GM21723 (cell line): ENCODE data around the gene DDX3X.
"Not testable (repeated sequence)": the region's sequence is repeated elsewhere in the genome, so short reads cannot be mapped to it uniquely, and the experiment has no call there.

Experiments
- ATAC-seq: cut with Tn5 transposase; IDR thresholded peaks from one replicate; pipeline ENCODE4 v1.9.1; 2021; ENCODE audit warnings: mild to moderate bottlenecking, moderate library complexity; ENCODE audit not compliant: unreplicated experiment

DDX3X gene

DNA sequence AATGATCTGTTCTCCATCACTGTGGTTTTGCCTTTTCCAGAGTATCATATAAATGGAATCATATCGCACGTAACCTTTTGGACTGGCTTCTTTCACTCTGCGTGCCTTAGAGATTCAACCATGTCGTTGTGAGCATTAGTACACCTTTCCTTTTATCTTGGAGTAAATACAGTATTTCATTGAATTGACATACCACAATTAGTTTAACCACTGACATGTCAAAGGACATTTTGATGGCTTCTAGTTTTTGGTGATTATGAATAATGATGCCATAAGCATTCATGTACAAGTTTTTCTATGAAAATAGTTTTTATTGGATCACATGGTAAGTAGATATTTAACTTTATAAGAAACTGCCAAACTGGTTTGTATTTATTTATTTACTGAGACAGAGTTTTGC is 35.2 kb downstream of the DDX3X start:
- no peak for ATAC-seq

DNA sequence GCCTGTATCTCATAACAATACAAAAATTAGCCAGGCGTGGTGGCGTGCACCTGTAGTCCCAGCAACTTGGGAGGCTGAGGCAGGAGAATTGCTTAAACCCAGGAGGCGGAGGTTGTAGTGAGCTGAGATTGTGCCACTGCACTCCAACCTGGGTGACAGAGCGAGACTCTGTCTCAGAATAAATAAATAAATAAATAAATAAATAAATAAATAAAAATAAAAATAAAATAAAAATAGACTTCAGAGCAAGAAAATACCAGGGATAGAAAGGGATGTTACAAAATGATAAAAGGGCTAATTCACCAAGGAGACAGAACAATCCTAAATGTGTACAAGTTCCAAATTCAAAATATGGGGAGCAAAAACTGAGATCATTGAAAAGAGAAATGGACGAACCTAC is 37.6 kb downstream of the DDX3X start:
- not testable (repeated sequence) for ATAC-seq

DNA sequence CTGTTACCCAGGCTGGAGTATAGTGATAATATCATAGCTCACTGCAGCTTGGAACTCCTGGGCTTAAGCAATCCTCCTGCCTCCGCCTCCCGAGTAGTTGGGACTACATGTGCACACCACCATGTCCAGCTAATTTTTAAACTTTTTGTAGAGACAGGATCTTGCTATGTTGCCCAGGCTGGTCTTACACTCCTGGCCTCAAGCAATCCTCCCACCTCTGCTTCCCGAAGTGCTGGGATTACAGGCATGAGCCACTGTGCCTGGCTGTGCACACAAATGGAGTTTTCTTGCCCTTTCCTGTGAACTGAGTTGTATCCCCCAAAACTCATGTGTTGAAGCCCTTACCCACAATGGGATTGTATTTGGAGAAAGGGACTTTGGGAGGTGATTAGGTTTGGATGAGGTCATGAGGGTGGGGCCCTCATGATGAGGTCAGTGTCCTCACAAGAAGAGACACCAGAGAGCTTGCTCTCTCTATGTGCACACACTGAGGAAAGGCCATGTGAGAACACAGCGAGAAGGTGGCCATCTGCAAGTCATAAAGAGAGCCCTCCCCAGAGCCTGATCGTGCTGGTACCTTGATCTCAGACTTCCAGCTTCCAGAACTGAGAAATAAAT is 40.1 kb downstream of the DDX3X start:
- ATAC-seq: no peak

DNA sequence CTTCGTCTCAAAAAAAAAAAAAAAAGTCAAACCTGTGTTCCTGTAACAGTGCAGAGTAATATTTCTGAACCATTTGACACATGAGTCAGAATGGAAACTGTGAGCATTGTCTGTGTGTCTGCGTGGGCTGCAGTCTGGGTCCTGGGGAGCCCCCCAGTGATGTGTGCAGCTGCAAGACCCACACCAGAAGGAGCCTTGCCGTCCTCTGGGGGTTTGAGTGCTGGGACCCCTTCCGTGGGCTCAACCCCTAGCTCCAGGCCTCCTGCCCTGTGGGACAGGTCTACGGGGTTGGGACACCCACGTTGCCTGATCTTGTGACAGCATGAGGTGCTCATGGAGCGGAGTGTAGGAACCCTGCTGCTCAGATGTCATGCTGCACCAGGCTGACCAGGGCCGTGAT is 43.7 kb downstream of the DDX3X start:
- ATAC-seq: no peak

DNA sequence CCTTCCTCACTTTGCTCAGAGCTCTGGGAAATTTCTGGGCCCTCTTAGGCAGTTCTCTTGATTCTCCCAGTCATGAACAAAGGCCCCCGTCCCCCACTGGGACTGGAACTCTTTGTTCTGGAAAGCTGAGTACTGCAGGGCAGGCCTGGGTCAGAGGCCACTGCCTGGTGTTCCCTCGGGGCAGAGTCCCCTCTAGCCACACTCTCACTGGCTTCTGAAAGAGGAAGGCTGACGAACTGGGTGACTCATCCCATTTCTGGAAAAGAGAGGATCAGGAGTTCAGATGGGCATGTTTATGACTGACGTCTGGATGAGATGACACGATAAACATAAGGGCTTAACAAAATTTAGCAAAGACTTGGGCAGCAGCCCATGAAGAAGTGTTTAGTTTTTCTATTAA is 47.7 kb downstream of the DDX3X start:
- ATAC-seq: no peak

DNA sequence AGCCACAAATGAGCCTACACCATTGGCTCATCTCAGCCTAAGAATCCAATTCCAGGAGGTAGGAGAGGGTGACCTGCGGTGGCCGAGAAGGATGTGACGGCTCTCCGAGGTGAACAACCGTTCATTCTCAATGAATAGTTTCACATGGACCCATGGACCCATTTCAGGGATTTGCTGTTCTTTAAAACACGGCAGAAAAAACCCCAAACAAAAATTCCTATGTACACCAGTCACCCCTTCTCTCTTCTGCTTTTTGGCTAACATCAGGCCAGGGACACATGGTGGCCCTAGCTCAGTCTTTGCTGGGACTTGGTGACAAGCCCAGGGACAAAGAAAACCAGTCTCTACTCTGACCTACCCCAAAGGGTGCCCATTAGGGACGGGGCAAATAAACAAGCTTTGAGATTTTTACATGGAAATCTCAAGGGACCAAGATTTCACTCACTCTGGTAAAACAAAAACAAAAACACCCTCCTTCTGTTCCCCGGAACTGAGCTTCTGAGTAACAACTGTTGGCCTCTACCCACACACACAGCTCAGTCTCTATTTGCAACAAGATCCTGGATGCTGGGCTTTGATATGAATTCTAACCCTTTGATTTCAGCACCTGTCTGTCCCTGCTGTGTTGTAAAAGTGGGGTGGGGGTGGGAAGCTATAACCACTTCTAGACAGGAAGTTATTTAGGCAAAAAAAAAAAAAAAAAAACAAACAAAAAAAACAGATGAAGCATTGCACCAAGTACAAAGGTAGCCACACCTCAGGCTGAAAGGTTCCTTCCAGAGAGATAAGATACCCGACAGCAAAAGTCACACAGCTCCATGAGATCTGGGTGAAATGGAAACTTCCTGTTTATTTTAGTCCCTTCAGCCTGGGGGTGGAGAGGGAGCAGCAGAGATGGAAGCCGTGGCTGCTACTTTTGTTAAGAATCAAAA is 49.0 kb downstream of the DDX3X start:
- ATAC-seq: no peak

DNA sequence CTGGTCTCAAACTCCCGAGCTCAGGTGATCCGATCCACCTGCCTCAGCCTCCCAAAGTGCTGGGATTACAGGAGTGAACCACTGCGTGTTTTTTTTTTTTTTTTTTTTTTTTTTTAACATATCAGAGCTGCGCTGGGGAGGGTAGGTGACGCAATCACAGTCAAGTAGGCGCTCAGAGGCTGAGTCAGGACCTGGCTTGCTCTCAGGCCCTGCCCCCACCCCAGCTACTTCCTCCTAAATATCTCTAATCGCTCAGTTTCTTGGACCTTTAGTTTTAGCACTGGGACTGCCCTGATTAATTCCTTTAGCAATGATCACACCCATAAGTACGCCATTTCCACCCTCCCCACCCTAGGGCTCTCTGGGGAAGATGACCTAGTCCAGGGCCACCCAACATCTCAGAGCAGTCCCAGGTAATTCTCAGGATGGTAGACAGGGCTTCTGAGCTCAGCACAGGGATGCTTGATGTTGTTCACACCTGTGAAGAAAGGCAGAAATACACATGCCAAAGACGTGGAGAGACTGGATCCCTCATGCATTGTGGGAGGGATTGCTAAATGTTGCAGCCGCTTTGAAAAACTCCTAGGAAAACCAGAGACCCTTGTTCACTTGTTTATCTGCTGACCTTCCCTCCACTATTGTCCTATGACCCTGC is 50.2 kb downstream of the DDX3X start:
- ATAC-seq: no peak

DNA sequence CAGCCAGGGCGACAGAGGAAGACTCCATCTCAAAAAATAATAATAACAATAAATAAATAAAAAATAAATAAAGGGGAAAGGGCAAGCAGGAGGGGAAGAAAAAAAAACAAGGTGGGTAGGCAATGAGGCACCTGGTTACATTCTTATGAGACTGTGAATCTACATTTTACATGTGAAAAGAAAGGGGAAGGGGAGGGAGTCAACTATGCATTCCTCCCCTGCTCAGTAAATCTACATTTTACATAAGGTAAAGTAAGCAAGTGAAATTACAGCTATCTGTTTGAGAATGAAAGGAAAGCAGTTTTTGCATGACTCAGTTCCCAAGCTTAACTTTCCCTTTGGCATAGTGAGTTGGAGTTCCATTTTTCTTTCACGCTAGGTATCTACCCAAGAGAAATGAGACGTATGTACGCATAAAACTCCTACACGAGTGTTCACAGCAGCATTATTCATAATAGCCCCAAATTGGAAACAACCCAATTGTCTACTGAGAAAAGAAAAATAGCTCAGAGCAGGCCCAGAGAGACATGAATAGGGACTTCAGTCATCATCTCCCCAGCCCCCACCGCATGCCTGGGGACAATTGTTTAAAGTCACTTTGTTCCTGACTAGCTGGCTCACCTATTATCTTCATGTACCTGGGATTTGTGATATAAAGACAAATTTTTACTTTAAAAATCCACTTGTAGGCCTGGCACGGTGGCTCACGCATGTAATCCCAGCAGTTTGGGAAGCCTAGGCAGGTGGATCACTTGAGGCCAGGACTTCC is 52.4 kb downstream of the DDX3X start:
- no peak for ATAC-seq

DNA sequence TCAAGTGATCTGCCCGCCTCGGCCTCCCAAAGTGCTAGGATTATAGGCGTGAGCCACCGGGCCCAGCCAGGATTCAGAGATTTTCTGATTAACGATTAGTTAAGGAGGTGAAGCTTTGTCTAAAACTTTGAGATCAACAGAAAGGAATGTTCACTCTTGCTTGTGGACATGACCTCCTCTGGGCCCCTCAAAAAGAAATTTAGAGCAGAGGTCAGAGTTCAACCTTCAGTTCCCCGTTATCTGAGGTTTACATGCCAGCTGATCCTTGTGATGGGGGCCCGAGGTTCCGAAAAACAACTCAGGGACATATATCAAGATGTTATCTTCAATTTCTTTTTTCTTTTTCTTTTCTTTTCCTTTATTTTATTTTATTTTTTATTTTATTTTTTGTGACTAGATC is 54.6 kb downstream of the DDX3X start:
- no peak for ATAC-seq

DNA sequence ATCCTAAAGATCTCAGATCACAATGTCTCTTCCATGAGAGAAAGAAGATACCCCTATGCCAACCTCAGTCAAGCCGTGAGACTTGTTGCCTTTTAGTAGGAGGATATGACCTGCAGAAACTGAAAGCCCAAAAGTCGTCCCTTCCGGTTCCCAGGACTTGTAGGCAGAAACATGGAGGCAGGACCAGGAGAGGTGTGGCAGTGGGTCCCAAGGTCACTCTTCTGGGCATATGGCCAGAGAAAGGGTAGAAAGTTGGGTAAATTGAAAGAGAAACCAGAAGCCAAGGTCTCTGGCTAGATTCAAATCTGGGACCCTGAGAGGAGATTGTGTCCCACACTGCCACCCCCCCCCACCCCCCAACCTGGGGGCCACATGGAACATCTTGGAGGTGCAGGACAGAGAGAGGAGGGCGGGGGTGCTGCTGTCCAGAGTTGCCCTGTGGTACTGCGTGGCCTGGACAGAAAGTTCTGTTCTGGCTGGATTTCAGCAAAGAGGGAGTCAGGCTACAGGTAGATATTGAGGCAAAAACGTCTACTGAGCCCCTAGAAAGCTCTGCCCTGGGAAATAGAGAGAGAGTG is 55.4 kb downstream of the DDX3X start:
- ATAC-seq: no peak

DNA sequence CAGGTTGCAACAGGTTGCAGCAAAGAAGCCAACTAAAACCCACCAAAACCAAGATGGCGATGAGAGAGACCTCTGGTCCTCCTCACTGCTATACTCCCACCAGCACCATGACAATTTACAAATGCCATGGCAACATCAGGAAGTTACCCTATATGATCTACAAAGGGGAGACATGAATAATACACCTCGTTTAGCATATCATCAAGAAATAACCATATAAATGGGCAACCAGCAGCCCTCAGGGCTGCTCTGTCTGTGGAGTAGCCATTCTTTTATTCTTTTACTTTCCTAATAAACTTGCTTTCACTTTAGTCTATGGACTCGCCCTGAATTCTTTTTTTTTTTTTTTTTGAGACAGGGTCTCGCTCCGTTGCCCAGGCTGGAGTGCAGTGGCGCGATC is 56.6 kb downstream of the DDX3X start:
- ATAC-seq: not testable (repeated sequence)

DNA sequence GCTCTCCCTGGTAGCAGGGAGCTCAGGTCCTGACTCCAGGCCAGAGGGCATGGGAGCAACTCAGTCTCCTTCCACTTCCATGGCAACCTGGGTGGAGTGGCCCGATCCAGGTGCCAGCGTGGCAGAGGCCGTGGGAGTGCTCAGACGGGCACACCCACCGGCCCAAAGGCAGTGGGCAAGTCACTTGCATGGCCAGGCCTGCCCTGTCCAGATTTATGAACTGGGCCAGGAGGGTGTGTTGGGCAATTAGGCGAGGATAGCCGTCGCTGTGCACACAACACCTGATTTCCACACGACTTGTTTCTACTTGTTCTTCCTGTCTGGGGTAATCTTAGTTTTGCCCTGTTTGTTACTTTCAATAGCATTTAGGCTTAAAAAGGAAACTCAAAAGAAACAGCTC is 57.6 kb downstream of the DDX3X start:
- no peak for ATAC-seq

DNA sequence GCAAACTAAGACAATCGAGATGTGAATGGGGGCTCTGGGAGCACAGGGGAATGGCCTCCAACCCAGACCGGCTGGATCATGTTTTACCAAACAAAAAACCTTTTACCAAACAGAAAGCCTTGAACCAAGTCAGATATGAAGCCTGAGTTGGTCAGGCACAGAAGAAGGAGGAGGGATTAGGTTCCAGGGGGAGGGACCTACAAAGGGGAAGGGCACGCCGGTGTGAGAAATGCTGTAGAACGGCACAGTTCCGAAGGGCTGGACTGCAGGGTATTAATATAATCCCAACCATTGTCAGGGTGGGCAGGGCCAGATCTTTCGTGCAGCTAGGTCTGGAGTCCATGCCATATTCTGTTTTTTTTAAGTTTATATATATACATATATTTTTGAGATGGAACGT is 60.3 kb downstream of the DDX3X start:
- ATAC-seq: no peak

DNA sequence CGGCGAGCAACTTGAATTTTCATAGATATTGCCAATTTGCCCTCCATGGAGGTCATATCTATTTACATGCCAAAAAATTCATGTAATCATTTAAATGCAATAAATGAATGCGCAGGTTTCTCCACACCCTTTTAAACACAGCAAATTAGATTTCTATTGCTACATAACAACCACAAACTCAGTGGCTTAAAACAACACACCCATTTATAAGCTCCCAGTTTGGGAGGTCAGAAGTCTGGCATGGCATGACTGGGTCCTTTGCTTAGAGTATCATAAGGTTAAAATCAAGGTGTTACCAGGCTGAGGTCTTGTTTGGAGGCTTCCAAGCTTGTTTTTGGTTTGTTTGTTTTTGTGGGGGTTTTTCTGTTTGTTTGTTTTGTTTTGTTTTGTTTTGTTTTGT is 63.3 kb downstream of the DDX3X start:
- ATAC-seq: no peak

DNA sequence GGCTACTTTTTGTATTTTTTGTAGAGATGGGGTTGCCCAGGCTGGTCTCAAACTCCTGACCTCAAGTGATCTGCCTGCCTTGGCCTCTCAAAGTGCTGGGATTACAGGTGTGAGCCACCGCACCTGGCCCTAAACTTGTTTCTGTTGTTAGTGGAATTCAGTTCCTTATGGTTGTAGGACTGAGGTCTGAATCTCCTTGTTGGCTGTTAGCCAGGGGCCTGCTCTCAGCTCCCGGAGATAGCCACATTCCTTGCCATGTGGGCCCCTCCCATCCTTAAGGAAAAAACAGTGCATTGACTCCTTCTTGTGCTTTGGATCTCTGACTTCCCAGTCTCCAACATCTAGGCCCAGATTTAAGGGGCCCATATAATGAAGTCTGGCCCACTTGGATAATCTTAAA is 63.8 kb downstream of the DDX3X start:
- no peak for ATAC-seq

DNA sequence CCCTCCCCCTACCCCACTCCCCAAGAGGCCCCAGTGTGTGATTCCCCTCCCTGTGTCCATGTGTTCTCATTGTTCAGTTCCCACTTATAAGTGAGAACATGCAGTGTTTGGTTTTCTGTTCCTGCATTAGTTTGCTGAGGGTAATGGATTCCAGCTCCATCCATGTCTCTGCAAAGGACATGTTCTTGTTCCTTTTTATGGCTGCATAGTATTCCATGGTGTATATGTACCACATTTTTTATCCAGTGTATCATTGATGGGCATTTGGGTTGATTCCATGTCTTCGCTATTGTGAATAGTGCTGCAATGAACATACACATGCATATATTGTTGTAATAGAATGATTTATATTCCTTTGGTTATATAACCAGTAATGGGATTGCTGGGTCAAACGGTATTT is 68.6 kb downstream of the DDX3X start:
- not testable (repeated sequence) for ATAC-seq

DNA sequence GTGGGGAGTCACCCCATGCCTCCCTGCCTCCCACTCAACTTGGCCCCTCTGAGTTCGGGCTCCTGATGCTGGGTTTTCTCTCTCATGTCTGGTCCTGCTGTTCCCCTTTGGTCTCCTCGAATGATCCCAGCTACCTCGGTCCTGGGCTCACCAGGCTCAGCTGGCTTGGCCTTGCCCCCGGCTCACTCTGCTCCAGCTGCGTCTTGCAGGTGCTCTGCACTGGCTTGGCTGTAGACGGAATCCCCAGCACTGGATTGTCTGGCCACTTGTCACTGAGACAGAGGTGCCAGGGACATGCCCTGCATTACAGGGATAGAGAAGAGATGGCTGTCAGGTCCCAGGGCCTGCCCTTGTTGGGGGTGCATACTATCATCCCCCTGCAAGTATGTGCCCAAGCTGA is 71.6 kb downstream of the DDX3X start:
- ATAC-seq: no peak

DNA sequence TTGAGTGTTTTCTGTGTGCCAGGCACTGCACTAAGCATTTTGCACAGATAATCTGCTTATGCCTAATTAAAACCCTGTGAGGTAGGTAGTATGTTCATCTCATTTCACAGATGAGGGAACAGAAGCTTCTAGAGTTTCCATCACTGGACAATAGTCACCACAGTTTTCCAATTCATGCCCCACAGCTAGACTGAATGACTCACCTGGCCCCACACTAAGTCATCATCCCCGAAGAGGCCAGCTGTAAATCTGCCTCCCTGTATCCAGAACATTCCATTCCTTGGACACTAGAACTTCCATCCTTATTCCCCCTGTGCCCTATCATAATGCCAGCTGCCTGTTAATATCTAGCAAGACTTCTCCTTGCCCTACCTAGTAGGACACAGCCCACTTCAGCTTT is 72.2 kb downstream of the DDX3X start:
- ATAC-seq: no peak

DNA sequence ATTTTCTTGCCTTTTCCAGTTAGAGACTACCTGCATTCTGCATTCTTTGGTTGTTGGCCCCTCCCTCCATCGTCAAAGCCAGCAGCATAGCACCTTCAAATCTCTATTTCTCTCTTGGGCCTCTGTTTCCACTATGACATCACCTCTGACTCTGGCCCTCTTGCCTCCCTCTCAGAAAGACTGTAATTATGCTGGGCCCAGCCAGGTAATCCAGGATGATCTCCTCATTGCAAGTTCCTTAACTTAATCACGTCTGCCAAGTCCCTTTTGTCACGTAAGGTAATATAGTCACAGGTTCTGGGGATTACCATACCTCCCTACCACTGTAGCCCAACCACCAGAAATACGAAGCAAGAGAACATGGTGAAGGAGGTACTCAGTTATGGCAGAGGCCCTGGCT is 73.9 kb downstream of the DDX3X start:
- ATAC-seq: no peak

DNA sequence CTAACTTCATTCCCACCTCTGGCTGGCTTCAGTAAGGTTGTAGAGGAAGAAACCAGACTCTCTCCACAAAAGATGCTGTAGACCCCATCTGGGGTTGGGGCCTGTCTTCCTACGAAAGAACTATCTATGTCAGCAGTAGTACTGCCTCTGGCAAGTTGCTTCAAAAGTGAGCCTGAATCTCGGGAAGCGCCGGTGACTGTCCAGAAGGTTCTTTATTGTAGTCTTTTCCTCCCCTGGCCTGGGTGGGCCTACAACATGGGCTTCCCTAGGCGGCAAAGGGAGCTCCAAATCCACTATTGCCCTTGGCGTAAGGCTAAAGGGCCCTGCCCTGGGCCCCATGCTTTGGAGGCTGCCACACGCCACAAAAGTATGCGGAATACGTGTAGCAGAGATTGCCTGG is 74.6 kb downstream of the DDX3X start:
- no peak for ATAC-seq

DNA sequence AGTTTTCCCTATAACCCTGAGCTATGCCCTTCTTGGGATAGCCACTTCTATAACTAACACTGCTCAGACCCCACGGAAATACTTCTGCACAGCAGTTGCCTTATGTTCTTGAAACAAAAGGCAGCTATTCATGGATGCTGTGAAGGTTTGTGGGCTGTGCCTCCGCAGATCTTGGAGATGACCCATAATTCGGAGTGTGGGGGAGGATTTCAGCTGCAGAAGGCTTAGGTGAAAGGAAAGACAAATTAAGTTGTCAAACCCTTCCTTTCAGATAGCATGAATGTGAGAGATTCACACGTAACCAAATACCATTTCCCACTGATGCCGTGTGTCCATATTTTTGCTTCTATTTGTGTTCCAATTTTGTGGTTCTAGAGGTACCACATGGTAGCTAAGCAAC is 75.0 kb downstream of the DDX3X start:
- ATAC-seq: no peak
